ENCODE data around the gene KDM5D.

- TF ChIP-seq SP1 (IDR thresholded peaks at IDR 0.05) (no peak), BHLHE40 (IDR thresholded peaks at IDR 0.05; ENCODE audit: borderline replicate concordance) (no peak), SUZ12 (IDR thresholded peaks at IDR 0.05) (no peak), ARNT (IDR thresholded peaks at IDR 0.05) (no peak), CTBP1 (IDR thresholded peaks at IDR 0.05; ENCODE audit: borderline replicate concordance) (no peak), FOXK2 (IDR thresholded peaks at IDR 0.05) (no peak)
Measured at GRCh38 chrY:19742153-19742552, 2.4 kb downstream of the KDM5D start.
